Bronchial epithelial cell (primary cell): ENCODE results near the gene SULT4A1. TPM values are rescaled to one million over a fixed set of nuclear protein-coding genes. Genes with fewer than 3 reads are reported as not detected.

Experiments used
- DNase-seq: peaks from one replicate; pipeline ENCODE4 v3.0.0-alpha.2; 2010; ENCODE audit warnings: low read depth
- FAIRE-seq: peaks from 2 replicates; lab custom pipeline; 2011; peaks lifted over from hg19 to GRCh38; lab: Jason Lieb, UNC
- H3K27me3 ChIP-seq: 2 replicates; pipeline ENCODE4 v1.5.1; 2011; ENCODE audit warnings: low read length; ENCODE audit not compliant: control insufficient read depth, insufficient read depth
- H3K36me3 ChIP-seq: 2 replicates; pipeline ENCODE4 v1.5.1; 2011; ENCODE audit warnings: low read length; ENCODE audit not compliant: control insufficient read depth, insufficient read depth
- H3K4me3 ChIP-seq: 2 replicates; pipeline ENCODE4 v1.5.1; 2011; ENCODE audit warnings: mild to moderate bottlenecking, low read depth, low read length, control low read depth
- CTCF ChIP-seq: IDR thresholded peaks from 2 replicates; pipeline ENCODE4 v1.5.1; 2011; ENCODE audit warnings: mild to moderate bottlenecking, moderate library complexity, low read length, control low read depth, inconsistent platforms; ENCODE audit not compliant: insufficient read depth, severe bottlenecking
- total RNA-seq: library from RNA; depleted of rRNA; stranded (reverse); fragments of >200 nt; gene quantifications from 2 replicates; pipeline ENCODE4 v1.2.1, GENCODE V29; 2014

The SULT4A1 gene
- total RNA-seq, 1 donor from 2014 or later, result under 0.01 TPM

- no peak for DNase-seq
- H3K36me3 ChIP-seq, result no peaks in the 10 kb centered on the region
- H3K4me3 ChIP-seq, result no peak overlapping the region
- no peak for TF ChIP-seq CTCF
- no peak for FAIRE-seq
- peaks cover 8% of the 10 kb centered on the region for H3K27me3 ChIP-seq
Observed at GRCh38 chr22:43861529-43861928, 784 bp downstream of the SULT4A1 start.

- no peak for FAIRE-seq
- Histone ChIP-seq H3K36me3 (no peaks in the 10 kb centered on the region), H3K27me3 (peaks cover 8% of the 10 kb centered on the region), H3K4me3 (no peak overlapping the region)
- no peak for DNase-seq
- no peak for TF ChIP-seq CTCF
Observed at GRCh38 chr22:43860831-43861230, 1.5 kb downstream of the SULT4A1 start.

- Histone ChIP-seq H3K36me3 (no peaks in the 10 kb centered on the region), H3K27me3 (peaks cover 8% of the 10 kb centered on the region), H3K4me3 (no peak overlapping the region)
- FAIRE-seq (no peak), DNase-seq (no peak)
- TF ChIP-seq CTCF, result no peak
Observed at GRCh38 chr22:43860126-43860525, 2.2 kb downstream of the SULT4A1 start.

- Histone ChIP-seq H3K36me3 (no peaks in the 10 kb centered on the region), H3K27me3 (peaks cover 8% of the 10 kb centered on the region), H3K4me3 (no peak overlapping the region)
- no peak for DNase-seq
- no peak for FAIRE-seq
- TF ChIP-seq CTCF, result no peak
Observed at GRCh38 chr22:43859621-43860020, 2.7 kb downstream of the SULT4A1 start.

GRCh38 chr22:43859176-43859575 lies 3.1 kb downstream of the SULT4A1 start:
- FAIRE-seq (no peak), DNase-seq (no peak)
- Histone ChIP-seq H3K4me3 (no peak overlapping the region), H3K27me3 (peaks cover 8% of the 10 kb centered on the region), H3K36me3 (no peaks in the 10 kb centered on the region)
- TF ChIP-seq CTCF, result no peak

- DNase-seq (no peak), FAIRE-seq (no peak)
- no peak overlapping the region for H3K4me3 ChIP-seq
- H3K36me3 ChIP-seq, result no peaks in the 10 kb centered on the region
- TF ChIP-seq CTCF, result no peak
- peaks cover 8% of the 10 kb centered on the region for H3K27me3 ChIP-seq
Observed at GRCh38 chr22:43858156-43858895, 4.0 kb downstream of the SULT4A1 start.
